AG09319 (cell line): ENCODE measurements around the gene SRSF2.

Source experiments
- DNase-seq: peaks from one replicate; pipeline ENCODE4 v3.0.0-alpha.2; 2010; ENCODE audit warnings: low read depth; ENCODE audit errors: extremely low read depth
- CTCF ChIP-seq: IDR thresholded peaks from 2 replicates; pipeline ENCODE4 v1.5.1; 2011; ENCODE audit warnings: low read depth, mild to moderate bottlenecking, inconsistent platforms, low read length, moderate library complexity

The SRSF2 gene

GRCh38 chr17:76685846-76686245 lies 51.3 kb downstream of the SRSF2 start:
- no peak for TF ChIP-seq CTCF

GRCh38 chr17:76685366-76685765 lies 51.8 kb downstream of the SRSF2 start:
- no peak for DNase-seq
- no peak for TF ChIP-seq CTCF

More at GRCh38 chr17:76685846-76686245, 51.3 kb downstream of the SRSF2 start:
- no peak for DNase-seq

- DNase-seq, result no peak
- no peak for TF ChIP-seq CTCF
These were observed 52.4 kb downstream of the SRSF2 start for GRCh38 chr17:76684756-76685155.
